HL-60 (cell line): ENCODE measurements around the gene B4GALNT4.
"Not testable (repeated sequence)": the region's sequence is repeated elsewhere in the genome, so short reads cannot be mapped to it uniquely, and the experiment has no call there.

Experiments
- DNase-seq, 2 experiments: peaks; one replicate each; pipeline ENCODE4 v3.0.0-alpha.2; 2010 to 2020; ENCODE audit warnings: low read depth in 1 of 2, low spot score in 1 of 2
- H3K27ac ChIP-seq: fragments of 250-450 bp; sonication (Bioruptor Pico); replicated peaks from 2 replicates; pipeline ENCODE4 v1.5.1; 2020; ENCODE audit warnings: mild to moderate bottlenecking, moderate library complexity
- H3K27me3 ChIP-seq: fragments of 250-450 bp; sonication (Bioruptor Pico); 2 replicates; pipeline ENCODE4 v1.5.1; 2021; ENCODE audit warnings: mild to moderate bottlenecking, moderate library complexity; ENCODE audit not compliant: insufficient read depth, poor library complexity, severe bottlenecking
- H3K4me3 ChIP-seq: replicated peaks from 2 replicates; pipeline ENCODE4 v1.5.1; 2011; ENCODE audit warnings: mild to moderate bottlenecking, control low read depth, low read length; ENCODE audit not compliant: insufficient read depth
- GABPA ChIP-seq: IDR thresholded peaks from 2 replicates; pipeline ENCODE4 v1.6.1; 2012; ENCODE audit warnings: low read depth
- POLR2AphosphoS5 ChIP-seq: IDR thresholded peaks from 2 replicates; pipeline ENCODE4 v1.6.1; 2012; ENCODE audit warnings: low read depth
- SPI1 ChIP-seq: IDR thresholded peaks from 2 replicates; pipeline ENCODE4 v1.6.1; 2012; ENCODE audit warnings: low read depth, mild to moderate bottlenecking, borderline replicate concordance
- TF ChIP-seq, protein P1 (sequence below): IDR thresholded peaks from one replicate; pipeline ENCODE4 v1.5.1; 2011; ENCODE audit warnings: low read length, control low read depth, inconsistent platforms; ENCODE audit not compliant: insufficient read depth
- TF ChIP-seq, protein P2 (sequence below): IDR thresholded peaks from 2 replicates; pipeline ENCODE4 v1.6.1; 2012; ENCODE audit warnings: low read depth; ENCODE audit not compliant: insufficient replicate concordance

The B4GALNT4 gene

DNA sequence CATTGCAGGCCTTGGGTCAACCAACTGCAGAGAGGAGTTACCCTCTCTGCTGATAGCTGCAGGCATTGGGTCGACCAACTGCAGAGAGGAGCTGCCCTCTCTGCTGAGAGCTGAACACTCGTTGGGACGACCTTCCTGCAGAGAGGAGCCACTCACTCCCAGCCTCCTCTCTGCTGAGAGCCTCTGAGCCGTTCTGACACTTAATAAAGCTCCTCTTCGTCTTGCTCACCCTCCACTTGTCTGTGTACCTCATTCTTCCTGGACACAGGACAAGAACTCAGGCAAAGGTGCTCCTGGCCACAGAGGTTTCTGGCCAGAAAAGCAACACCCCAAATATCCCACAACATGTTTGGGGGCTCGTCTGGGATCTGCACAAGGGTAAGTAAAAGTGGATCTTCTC is 17.2 kb downstream of the B4GALNT4 start:
- Histone ChIP-seq H3K27me3 (peaks cover 2% of the 10 kb centered on the region), H3K4me3 (no peak overlapping the region), H3K27ac (no peak overlapping the region)
- TF ChIP-seq GABPA (no peak), POLR2AphosphoS5 (no peak), SPI1 (no peak)
- TF ChIP-seq, protein P1, sequence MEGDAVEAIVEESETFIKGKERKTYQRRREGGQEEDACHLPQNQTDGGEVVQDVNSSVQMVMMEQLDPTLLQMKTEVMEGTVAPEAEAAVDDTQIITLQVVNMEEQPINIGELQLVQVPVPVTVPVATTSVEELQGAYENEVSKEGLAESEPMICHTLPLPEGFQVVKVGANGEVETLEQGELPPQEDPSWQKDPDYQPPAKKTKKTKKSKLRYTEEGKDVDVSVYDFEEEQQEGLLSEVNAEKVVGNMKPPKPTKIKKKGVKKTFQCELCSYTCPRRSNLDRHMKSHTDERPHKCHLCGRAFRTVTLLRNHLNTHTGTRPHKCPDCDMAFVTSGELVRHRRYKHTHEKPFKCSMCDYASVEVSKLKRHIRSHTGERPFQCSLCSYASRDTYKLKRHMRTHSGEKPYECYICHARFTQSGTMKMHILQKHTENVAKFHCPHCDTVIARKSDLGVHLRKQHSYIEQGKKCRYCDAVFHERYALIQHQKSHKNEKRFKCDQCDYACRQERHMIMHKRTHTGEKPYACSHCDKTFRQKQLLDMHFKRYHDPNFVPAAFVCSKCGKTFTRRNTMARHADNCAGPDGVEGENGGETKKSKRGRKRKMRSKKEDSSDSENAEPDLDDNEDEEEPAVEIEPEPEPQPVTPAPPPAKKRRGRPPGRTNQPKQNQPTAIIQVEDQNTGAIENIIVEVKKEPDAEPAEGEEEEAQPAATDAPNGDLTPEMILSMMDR: no peak
- TF ChIP-seq, protein P2, sequence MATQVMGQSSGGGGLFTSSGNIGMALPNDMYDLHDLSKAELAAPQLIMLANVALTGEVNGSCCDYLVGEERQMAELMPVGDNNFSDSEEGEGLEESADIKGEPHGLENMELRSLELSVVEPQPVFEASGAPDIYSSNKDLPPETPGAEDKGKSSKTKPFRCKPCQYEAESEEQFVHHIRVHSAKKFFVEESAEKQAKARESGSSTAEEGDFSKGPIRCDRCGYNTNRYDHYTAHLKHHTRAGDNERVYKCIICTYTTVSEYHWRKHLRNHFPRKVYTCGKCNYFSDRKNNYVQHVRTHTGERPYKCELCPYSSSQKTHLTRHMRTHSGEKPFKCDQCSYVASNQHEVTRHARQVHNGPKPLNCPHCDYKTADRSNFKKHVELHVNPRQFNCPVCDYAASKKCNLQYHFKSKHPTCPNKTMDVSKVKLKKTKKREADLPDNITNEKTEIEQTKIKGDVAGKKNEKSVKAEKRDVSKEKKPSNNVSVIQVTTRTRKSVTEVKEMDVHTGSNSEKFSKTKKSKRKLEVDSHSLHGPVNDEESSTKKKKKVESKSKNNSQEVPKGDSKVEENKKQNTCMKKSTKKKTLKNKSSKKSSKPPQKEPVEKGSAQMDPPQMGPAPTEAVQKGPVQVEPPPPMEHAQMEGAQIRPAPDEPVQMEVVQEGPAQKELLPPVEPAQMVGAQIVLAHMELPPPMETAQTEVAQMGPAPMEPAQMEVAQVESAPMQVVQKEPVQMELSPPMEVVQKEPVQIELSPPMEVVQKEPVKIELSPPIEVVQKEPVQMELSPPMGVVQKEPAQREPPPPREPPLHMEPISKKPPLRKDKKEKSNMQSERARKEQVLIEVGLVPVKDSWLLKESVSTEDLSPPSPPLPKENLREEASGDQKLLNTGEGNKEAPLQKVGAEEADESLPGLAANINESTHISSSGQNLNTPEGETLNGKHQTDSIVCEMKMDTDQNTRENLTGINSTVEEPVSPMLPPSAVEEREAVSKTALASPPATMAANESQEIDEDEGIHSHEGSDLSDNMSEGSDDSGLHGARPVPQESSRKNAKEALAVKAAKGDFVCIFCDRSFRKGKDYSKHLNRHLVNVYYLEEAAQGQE: no peak
- no peak for DNase-seq

DNA sequence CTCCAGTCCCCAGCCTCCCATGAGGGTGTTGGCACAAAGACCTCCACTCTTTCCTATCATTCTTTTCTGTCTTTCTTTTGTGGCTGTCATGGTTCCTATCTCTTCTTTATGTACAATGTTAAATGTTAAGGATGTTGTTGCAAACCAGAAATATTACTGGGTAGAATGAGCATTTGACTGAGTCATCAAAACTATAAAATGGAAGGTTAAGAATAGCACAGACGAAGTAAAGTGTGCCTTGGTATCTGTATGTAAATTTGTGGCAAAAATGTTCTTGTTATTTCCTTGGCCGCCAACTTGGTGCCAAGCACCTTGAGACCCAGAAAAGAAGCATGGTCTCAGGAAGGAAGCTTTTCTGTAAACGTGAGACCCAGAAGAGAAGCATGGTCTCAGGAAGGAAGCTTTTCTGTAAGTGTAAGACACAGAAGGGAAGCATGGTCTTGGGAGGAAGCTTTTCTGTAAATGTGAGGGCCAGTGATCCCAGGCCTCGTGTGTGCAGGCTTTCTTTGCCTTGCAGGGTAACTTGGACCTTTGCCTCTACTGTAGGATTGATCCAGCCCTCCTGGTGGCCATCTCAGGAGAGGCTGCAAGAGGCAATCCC is 18.0 kb downstream of the B4GALNT4 start:
- TF ChIP-seq, protein P2: no peak
- TF ChIP-seq SPI1 (no peak), POLR2AphosphoS5 (no peak), GABPA (no peak)
- TF ChIP-seq, protein P1: no peak

DNA sequence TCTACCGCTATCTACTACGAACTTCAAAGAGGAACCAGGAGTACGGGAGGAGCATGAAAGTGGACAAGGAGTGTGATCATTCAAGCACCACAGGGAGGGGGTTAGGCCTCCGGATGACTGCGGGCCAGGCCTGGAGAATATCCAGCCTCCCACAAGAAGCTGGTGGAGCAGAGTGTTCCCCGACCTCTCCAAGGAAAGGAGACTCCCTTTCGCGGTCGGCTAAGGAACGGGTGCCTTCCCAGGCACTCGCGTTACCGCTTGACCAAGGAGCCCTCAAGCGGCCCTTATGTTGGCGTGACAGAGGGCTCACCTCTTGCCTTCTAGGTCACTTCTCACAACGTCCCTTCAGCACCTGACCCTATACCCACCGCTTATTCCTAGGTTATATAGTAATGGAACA is 20.1 kb downstream of the B4GALNT4 start:
- H3K27ac ChIP-seq, H3K4me3 ChIP-seq, DNase-seq, H3K27me3 ChIP-seq: not testable (repeated sequence)

More for the DNA sequence above, 18.0 kb downstream of the B4GALNT4 start:
- Histone ChIP-seq H3K27ac (no peak overlapping the region), H3K27me3 (no peaks in the 10 kb centered on the region), H3K4me3 (no peak overlapping the region)
- no peak for DNase-seq

DNA sequence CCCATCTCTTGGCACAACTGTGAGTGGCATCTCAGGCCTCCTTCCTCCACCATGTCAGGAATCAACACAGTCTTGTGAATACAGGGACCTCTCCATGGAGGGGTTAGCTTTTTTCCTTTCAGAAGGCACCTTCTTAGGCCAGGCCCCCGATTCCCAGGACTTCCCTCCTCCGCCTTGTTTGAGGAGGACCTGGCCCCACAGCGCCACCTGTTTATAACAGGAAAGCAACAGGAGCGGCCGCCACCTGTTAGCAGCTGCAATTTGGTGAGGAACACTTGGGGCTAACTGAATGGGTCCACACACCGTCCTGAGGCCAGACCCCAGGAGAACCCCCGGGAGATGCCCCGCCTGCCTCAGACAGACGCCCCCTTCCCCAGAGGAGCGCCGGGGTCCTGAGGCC is 20.9 kb downstream of the B4GALNT4 start:
- no peak overlapping the region for H3K4me3 ChIP-seq
- H3K27me3 ChIP-seq: no peaks in the 10 kb centered on the region
- no peak for DNase-seq
- H3K27ac ChIP-seq: no peak overlapping the region
- no peak for TF ChIP-seq GABPA
- TF ChIP-seq, protein P2: no peak
- no peak for TF ChIP-seq SPI1
- no peak for TF ChIP-seq POLR2AphosphoS5
- TF ChIP-seq, protein P1: no peak
